Vagina (tissue), 2 donors: Measurements from ENCODE around the gene SNRPB2.

Experiments
- CTCF ChIP-seq, 3 experiments: fragments of 450-650 bp in 2 of 3; fragments of 200-600 bp in 1 of 3; sonication (generic) in 1 of 3; IDR thresholded peaks; one replicate each; pipeline ENCODE4 v1.5.1; 2017 to 2019; ENCODE audit warnings: antibody characterized with exemption in 3 of 3, mild to moderate bottlenecking in 2 of 3, moderate library complexity in 2 of 3
- POLR2A ChIP-seq, 2 donors: fragments of 450-650 bp; IDR thresholded peaks; one replicate each; pipeline ENCODE4 v1.6.1; 2017; ENCODE audit warnings: antibody characterized with exemption in 2 of 2, mild to moderate bottlenecking in 2 of 2, moderate library complexity in 2 of 2

GRCh38 chr20:16759181-16759563 lies 29.3 kb downstream of the SNRPB2 start:
- no peak for TF ChIP-seq POLR2A (IDR thresholded peaks at IDR 0.05)
- no peak for TF ChIP-seq CTCF (IDR thresholded peaks at IDR 0.05)
